HG02763 (cell line): ENCODE results near the gene YTHDF2.
"Not testable (repeated sequence)": the region's sequence is repeated elsewhere in the genome, so short reads cannot be mapped to it uniquely, and the experiment has no call there.

Experiments
- ATAC-seq: cut with Tn5 transposase; IDR thresholded peaks from one replicate; pipeline ENCODE4 v1.9.1; 2021; ENCODE audit warnings: mild to moderate bottlenecking, moderate library complexity; ENCODE audit not compliant: unreplicated experiment

Gene YTHDF2

DNA sequence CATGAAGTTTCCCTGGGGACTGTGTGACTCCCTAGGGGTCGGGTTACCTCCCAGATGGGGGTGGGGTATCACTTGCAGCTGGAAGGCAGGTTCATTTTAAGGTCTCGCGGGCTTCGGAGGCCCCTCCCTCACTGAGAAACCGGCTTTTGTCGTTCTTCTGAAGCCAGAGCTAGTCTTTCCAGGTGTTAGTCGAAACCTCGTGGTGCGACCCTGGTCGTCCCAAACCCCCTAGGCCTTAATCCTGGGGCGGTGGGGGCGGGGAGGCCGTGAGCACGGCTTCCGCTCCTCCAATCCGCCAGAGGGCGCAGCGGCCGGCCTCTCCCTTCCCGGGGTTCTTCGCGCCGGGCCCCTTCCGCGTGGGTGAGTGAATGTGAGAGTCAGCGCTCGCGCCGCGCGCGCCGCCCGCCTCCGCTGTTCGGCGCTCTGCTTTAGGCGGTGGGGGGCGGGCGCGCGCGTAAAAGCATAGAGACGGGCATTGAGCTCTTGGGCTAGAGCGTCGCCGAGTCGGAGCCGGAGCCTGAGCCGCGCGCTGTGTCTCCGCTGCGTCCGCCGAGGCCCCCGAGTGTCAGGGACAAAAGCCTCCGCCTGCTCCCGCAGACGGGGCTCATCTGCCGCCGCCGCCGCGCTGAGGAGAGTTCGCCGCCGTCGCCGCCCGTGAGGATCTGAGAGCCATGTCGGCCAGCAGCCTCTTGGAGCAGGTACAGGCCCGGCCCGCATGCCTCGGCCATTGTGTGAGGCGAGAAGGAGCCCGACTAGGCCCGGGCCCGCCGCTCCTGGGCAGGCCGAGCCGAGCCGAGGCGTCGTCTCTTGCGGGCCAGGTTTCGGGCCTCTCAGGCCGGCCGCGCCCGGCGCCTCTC is at the start of gene YTHDF2:
Gene YTHDF2 (plus strand): TSS at position 491 of the 857 bp plus-strand sequence. CDS start 181 bp downstream, at position 672.
- ATAC-seq, result peak; percentile 87

DNA sequence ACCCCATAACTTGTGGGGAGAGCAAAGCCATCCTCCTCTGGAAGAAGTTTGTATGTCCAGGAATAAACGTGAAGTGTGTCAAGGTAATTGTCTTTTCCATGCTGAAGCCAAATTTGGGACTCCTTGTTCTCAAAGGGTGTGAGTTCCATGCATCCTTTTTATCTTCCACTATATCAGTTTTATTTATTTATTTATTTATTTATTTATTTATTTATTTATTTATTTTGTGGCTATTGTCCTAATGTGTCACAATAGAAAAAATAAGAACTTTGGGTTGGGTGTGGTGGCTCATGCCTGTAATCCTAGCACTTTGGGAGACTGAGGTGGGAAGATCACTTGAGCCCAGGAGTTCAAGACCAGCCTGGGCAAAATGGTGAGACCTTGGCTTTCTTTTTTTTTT is 45.1 kb upstream of the YTHDF2 start:
- not testable (repeated sequence) for ATAC-seq

DNA sequence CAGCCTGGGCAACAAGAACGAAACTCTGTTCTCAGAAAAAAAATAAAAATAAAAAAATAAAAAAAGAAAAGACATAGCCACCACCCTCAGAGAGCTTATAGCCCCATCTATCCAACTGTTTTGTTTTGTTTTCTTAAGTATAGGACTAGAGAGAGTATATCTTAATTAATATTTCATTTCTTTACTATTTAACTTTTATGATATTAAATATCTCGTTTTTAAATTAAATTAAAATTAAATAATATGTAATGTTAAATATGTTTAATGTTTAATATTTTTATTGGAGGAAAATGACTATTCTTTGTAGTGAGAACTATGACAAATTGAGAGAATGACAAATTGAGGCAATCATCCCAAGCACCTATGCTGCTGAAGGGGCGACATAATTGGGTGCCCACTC is 33.1 kb upstream of the YTHDF2 start:
- ATAC-seq, result no peak

DNA sequence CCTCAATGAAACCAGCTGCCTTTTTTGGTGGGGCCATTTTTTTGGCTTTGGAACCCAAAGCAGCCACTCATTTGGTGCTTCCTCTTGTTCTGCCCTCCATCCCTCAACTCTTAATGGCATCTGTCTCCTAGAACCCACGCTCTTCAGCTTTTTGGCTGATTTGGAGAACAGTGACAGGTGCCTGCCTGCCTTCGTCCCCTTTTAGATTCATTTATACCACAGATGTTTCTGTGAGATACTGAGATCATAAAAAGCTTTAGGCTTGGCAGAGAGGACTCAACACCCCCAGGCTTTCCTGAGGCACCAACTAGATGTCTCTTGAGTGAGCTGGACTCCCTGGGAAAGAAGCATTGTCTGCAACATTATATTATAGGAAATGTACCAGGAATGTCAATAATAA is 20.4 kb upstream of the YTHDF2 start:
- no peak for ATAC-seq

DNA sequence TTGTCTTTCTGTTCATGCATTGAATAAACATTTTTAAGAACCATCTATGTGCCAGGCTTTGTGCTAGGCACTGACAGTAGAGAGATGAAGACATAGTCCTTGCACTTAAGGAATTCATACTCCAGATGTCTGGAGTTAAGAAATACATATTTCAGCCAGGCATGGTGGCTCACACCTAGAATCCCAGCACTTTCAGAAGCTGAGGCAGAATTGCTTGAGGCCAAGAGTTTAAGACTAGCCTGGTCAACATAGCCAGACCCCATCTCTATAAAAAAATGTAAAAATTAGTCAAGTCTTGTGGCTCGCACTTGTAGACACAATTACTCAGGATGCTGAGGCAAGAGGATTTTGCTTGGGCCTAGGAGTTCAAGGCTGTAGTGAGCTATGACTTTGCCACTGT is 18.6 kb upstream of the YTHDF2 start:
- no peak for ATAC-seq

DNA sequence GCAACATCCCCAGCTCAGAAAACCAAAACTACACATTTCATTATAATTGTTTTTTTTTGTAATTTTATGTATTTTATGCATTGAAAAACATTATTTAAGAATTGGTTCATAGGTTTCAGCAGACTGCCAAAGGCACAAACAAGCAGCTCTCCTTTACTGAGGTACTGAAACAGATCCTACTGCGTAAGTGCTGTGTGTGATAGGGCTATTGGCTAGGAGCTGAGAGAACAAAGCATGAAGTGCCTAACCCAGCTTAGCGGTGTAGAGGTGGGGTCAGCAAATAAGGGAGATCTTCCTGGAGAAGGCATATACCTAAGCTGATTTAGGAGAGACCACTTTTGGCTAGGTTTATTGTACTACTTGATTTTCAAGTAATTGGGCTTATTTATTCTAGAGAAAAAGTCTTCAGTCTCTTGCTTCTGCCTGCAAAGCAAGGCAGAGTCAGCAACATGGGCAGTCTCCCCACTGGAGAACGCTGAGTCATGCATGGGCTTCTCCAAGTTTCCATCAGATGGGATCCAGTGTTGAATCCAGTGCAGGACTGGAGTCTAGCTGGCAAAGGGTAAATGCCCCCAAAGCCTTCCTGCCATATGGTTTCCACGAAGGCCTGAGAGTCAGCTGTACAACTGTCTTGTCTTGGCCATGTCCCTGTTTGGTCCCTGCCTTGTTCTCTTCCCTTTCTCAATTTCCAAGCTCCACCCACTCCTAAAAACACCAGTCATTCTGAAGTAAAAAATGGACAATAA is 18.0 kb upstream of the YTHDF2 start:
- no peak for ATAC-seq

DNA sequence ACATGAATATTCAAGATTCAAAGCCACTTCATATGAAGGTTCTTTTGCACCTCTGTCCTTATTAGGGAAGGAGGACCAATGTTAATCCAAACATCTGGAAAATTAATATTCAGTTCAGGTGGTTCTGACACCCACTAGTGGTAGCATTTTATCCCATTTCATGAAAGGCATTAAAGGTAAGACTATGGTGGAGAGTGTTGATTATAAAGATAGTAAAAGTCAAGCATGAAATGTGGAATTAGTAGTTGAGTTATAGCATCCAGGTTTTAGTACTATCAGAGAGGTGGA is 17.5 kb upstream of the YTHDF2 start:
- ATAC-seq, result no peak

DNA sequence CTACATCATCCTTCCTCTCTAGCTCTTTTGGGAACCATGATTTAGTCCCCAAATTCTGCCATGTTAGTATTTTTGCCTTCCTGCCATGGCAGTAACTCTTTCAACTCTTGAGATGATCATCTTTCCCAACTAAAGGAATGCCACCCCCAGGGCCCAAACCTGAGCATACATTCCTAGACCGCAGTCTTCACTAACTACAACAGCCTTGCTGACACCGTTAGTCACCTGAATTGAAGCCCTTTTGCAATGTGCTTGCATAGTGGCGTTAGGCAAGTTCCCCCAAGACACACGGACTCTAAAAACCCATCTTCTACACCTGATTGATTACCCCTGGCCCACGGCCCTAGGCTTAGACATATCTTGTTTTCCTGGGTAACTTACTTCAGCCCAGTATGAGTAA is 16.4 kb upstream of the YTHDF2 start:
- no peak for ATAC-seq

DNA sequence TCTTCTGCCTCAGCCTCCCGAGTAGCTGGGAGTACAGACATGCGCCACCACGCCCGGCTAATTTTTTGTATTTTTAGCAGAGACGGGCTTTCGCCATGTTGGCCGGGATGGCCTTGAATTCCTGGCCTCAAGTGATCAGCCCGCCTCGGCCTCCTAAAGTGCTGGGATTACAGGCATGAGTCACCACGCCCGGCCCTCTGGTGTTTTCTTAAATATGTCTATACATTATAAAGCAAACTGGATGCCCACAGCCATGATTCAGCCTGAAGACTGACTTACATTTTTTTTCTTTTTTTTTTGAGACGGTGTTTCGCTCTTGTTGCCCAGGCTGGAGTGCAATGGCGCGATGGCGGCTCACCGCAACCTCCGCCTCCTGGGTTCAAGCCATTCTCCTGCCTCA is 14.8 kb upstream of the YTHDF2 start:
- ATAC-seq, result not testable (repeated sequence)

DNA sequence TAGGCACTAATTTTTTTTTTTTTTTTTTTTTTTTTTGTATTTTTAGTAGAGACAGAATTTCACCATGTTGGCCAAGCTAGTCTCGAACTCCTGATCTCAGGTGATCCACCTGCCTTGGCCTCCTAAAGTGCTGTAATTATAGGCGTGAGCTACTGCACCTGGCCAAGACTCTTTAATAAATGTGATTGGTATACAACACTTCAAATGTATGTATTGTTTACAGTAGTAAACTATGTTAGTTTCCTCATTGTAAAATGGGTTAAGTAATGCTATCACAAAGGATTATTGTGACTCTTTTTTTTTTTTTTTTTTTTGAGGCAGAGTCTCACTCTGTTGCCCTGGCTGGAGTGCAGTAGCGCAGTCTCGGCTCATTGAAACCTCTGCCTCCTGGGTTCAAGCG is 11.4 kb upstream of the YTHDF2 start:
- ATAC-seq, result not testable (repeated sequence)

DNA sequence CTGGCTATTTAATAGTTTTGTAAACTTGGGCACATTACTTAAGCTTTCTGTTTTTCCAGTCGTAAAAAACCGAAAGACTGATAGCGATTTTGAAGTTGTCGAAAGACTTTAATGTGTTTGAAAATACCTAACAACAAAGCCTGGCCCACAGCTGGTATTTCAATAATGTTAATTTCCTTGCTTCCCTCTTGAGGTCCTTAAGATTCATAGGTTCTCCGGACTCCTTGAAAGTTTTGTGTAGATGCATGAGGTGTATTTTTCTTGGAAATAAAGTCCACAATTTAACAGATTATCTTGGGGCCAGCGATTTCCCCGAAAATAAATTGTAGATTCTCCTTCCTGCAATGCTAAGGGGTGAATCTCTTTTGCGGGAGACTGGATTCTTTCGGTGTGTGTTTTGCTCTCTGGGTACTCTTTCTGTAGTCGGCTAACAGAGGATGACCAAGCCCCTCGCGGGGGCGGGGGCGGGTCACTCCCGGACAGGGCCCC is 735 bp upstream of the YTHDF2 start:
- ATAC-seq, result no peak

DNA sequence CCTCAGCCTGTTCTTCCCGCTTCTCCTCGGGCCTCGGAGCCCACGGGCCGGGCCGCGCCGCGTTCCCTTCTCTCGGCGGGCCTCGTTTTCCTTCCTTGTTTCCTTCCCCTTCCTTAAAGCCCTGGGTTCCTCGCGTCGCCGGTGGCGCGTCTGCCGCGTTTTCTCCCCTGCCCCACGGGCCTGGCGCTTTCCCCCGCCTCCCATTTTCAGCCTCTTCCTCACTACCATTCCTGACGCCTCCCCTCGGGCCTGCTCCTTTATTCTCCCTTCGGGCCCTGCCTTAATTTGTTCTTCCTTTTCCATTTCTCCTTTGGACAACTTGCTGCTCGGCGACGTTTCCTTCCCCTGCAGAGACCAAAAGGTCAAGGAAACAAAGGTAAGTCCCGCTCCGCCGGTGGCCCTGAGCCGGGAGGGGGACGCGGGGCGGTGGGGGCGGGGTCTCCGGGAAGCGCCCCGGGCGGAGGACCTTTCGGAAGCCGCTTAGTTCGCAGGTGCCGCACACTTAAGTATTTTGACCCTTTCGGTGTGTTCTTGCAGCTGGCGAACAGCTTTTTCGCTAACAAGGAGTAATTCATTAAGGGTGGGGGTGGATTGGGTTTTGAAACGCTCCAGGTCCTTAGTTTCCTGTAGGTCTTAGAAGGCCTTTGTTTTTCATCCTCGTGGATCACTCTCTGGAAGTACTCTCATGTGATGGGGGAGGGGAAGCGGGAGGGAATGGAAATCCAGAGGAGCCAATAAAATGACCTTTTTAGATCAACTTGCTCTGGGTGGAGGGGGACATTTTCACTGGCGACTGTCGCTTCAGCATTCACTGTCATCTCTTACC is 780 bp downstream of the YTHDF2 start:
- ATAC-seq, result peak; percentile 5

DNA sequence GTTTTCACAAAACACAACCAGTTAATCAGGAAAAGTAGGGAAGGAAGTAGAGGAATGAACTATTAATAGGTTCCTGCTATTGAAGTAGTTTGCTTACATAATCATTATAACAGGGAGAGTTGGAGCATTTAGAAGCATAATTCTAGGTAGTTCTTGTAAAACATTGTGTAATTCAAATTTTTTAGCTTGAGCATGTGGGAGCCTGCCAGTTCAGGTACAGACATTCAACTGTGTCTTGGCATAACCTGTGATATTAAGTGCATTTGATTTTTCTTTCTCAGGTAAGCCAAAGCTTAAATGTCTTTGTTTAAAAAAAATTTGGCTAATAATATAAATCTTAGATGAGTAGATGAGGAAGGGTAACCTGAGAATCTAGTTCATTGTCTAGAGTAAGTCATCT is 3.4 kb downstream of the YTHDF2 start:
- ATAC-seq, result no peak

DNA sequence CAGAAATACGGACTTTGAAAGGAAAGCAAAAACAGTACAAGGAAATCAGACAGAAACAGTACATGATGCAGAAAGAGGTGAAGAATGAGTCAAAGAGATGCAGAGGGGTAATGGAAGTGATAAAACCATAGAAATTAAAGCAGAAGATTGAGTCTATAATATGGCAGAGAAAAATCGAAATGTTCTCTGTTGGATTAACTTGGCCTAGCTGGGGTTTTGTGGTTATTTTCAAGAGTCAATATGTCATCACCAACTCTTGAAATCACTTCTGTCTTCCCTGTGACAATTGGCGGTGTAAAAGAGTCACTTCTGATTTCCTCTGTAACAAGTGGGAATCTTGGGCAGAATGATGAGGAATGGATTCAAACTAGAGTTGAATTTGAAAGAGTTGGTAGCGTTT is 7.4 kb downstream of the YTHDF2 start:
- ATAC-seq, result no peak

DNA sequence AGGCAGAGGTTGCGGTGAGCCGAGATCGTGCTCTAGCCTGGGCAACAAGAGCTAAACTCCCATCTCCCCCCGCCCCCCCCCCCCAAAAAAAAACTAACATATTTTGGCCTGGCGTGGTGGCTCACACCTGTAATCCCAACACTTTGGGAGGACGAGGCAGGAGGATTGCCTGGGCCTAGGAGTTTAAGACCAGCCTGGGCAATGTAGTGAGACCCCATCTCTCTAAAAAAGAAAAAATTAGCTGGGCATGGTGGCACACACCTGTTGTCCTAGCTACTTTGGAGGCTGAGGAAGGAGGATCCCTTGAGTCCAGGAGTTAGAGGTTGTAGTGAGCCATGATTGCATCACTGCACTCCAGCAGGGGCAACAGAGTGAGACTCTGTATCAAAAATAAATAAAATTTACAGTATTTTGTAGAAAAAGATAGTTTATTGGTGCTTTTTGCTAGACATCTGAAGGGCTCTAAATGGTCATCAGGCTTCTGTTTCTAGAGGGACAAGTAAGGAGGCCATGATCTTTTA is 9.0 kb downstream of the YTHDF2 start:
- ATAC-seq, result no peak

DNA sequence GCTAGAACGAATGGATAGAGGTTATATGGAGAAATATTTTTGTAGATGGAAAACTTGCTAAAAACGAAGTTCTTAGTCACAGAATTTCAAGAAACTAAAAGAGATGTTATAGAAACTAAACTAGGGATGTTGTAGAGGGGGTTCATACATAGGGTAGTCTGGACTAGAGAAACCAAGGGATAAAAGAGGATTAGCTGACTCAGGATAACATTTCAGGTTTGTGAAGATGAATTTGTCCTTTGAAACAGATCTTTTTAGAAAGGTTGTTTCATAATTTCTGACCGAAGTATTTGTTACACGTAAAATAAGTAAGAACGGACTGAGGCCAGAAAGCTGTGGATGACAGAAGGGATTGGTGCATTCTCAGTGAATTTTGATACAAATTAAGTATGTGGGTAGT is 13.6 kb downstream of the YTHDF2 start:
- no peak for ATAC-seq

DNA sequence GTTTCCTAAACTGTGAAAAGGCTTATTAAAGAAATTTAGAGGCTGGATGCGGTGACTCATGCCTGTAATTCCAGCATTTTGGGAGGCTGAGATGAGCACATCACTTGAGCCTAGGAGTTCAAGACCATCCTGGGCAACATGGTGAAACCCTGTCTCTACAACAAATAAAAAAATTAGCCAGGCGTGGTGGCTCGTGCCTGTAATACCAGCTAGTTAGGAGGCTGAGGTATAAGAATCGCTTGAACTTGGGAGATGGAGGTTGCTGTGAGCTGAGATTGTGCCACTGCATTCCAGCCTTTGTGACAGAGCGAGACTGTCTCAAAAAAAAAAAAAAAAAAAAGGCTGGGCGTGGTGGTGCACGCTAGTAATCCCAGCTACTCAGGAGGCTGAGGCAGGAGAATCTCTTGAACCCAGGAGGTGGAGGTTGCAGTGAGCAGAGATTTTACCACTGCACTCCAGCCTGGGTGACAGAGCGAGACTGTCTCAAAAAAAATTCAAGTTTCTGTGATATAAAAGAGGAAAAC is 14.1 kb downstream of the YTHDF2 start:
- not testable (repeated sequence) for ATAC-seq

DNA sequence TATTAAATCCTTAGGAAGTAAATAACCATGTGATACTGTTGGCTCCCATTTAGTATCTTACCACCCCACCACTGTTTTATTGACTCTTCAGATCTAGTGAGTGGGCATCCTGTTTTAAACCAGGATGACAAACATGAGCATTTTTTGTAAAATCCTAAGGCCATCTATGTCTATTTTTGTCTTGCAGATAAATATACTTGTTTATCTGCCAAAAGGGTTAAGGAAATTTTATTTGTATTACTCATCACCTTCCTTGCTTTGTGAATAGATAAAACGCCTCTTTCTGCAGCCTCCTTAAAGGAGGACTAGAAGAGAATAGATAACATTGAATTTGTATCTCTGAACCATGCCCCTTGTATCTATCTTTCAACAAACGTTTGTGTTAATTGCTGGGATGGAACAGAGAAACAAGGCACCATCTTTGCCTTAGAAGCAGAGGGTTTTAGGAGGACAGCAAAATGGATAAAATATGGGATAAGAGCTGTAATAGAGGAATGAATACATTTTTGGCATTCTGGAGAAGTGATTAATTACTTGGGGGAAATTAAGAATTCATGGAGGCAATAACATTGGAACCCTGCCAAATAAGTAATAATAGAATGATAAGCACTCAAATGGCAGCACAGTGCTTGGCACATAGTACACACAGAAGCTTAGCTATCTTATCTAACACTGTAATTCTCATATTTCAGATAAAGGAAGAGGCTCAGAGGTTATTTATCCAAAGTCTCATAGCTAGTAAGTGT is 14.7 kb downstream of the YTHDF2 start:
- ATAC-seq, result no peak

DNA sequence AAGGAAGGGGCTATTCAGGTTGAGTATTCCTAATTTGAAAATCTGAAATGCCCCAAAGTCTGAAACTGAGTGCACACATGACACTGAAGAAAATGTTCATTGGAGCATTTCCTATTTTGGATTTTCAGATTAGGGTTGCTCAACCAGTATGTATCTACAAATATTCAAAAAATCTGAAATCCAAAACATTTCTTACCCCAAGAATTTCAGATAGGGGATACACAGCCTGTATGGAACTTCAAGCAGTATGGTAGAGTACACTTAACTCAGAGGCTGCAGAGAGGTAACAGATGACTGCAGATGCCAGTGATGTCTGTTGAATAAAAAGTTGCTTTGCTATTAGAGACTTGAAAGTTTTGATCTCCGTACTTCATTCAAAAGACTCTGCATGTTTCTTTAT is 19.0 kb downstream of the YTHDF2 start:
- no peak for ATAC-seq

DNA sequence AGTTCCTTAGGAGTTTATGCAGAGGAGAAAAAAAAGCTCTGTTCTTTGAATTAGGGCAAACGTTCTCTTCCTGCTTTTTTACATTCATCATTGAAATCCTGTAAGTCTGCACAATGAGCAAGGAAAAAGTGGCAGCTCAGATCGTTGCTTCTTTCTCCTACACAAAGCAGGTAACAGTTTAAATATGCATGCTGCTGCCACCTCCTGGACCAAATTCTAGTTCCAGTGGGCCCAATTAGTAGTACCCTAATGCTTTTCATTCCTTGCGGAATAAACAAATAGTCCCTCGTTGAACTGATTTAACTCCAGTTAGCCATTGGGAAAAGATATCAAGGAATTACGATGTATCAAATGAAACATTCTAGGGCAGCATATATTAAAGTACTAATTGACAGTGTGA is 20.1 kb downstream of the YTHDF2 start:
- ATAC-seq, result no peak
